HG03039 (cell line): ENCODE results near the gene CNEP1R1.

Source experiments
- ATAC-seq: cut with Tn5 transposase; IDR thresholded peaks from one replicate; pipeline ENCODE4 v1.9.1; 2021; ENCODE audit warnings: mild to moderate bottlenecking, moderate library complexity; ENCODE audit not compliant: unreplicated experiment

The CNEP1R1 gene

GRCh38 chr16:50059669-50060068, 34.6 kb downstream of the CNEP1R1 start:
- no peak for ATAC-seq

DNA sequence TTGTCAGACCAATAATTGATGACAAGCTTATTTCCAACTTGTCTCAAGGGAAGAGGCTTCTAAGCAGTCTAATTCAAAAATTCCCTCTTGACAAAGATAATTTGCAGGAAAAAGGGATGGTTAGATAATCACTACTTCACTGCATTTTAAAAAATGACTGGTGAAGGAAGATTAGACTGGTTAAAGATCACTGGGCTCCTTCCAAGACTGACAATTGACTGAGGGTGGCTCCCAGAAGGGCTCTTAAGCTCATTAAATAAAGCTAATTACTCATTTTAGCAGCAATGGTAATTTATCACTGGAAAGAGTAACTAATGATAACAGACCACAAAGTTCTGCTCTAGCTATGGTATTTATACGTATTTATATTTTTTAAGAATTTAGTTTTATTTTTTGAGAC, 36.3 kb downstream of the CNEP1R1 start:
- no peak for ATAC-seq

DNA sequence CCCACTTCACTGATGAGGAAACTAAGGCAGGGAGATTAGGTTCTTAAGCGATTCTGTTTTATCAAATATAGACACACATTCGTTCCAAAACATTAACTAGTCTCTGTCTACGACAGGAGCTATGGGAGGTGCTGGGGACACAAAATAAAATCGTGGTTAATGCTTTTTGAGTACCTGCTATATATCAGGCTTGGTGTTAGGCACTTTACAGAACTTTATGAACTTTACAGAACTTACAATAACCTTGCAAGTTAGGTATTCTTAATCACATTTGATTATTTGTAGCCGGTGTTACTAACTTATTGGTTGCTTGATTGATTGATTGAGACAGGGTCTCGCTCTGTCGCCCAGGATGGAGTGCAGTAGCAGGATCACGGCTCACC, 40.2 kb downstream of the CNEP1R1 start:
- no peak for ATAC-seq

GRCh38 chr16:50065624-50066481, 40.8 kb downstream of the CNEP1R1 start, which contains the start of gene HEATR3:
Gene HEATR3 (plus strand): TSS chr16:50065970. CDS start chr16:50066132, 162 bp downstream.
- ATAC-seq = peak; percentile 80

- ATAC-seq = no peak
Observed at GRCh38 chr16:50066482-50067289, 41.7 kb downstream of the CNEP1R1 start.

- ATAC-seq = no peak
Observed at GRCh38 chr16:50067290-50067853, 42.3 kb downstream of the CNEP1R1 start.

DNA sequence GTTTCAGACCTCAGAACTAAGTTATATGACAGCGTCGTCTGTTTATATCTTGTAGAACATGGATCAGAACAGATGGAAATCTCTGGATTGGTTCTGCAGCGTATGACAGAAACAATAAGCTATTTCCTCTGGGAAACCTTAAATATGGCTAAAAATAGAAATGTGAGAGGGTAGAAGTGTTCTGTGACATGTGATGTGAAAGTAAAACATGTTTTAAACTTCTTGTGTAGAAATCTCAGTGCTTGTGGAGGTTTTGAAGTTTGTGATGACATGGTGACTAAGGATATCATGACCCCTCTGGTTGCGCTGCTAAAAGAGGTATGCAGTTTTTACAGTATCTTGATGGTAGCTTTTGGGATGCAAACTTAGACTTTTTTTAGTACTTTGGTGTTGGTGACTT, 43.5 kb downstream of the CNEP1R1 start:
- ATAC-seq = no peak

GRCh38 chr16:50069060-50069459, 44.0 kb downstream of the CNEP1R1 start:
- no peak for ATAC-seq

GRCh38 chr16:50071075-50071671, 46.1 kb downstream of the CNEP1R1 start:
- no peak for ATAC-seq

DNA sequence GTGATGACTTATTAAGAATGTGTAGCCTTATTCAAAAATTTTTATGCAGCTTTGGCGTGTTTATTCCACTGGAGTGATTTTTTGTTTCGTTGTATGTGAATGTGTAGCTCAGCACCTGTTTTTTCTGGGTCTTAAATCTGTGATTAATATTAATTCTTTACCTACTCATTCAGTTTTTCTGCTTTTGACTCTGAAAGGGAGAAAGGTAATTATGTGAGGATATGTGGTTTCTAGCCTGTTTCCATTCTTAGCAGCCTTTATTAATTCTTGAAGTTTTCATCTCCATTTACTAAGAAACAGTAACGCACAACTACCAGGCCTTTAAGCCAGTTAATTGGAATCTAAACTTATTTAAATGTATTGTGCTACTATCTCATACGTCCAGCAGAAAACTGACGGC, 47.7 kb downstream of the CNEP1R1 start:
- no peak for ATAC-seq

DNA sequence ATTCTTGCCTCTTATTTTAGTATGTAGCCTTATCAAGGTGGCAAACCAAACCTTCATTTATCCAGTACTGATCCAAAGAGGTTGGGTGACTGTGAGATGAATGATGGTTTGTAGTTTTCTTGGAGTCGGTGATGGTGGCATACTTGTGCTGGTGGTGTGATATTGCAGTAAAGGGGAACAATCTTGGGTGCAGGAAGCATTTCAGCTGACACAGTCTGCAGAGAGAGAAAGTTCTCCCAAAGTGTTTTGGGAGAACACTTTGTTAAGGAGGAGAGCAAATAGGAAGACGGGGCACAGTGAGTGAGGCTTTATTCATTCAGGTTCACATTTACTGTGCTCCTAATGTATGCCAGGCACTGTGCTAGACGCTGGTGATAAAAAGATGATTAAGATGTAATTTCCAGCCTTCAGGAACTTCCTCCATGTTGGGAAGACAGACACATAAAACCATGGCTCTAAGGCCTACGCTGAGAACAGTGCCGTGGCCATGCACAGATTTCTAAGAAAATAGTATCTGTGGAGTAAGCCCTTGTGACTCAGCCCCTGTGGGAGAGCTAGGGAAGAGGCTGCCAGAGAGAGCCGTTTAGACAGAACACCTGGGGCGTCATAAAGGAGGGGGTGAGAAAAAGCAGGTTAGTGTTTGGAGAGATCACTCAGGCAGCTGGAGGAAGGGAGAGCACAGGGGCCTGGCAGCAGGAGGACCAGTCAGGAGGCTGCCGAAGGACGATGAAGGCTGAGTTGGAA, 54.5 kb downstream of the CNEP1R1 start:
- ATAC-seq = no peak

GRCh38 chr16:50081428-50082018, 56.5 kb downstream of the CNEP1R1 start:
- no peak for ATAC-seq

DNA sequence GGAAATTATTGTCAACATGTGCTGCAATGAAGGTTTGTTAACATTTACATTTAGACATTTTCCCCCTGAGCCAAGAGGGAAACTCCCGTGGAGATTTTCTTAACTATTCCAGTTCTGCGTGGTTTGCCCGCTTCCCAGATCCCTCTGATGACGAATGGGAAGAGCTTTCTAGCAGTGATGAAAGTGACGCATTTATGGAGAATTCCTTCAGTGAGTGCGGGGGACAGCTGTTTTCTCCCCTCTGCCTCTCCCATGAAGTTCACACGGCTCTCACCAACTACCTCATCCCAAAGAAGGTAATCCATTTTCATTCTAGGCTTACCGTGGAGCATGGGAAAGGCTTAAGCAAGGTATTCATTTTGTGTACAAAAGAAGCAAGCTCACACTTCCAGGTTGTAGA, 59.0 kb downstream of the CNEP1R1 start:
- ATAC-seq = no peak

DNA sequence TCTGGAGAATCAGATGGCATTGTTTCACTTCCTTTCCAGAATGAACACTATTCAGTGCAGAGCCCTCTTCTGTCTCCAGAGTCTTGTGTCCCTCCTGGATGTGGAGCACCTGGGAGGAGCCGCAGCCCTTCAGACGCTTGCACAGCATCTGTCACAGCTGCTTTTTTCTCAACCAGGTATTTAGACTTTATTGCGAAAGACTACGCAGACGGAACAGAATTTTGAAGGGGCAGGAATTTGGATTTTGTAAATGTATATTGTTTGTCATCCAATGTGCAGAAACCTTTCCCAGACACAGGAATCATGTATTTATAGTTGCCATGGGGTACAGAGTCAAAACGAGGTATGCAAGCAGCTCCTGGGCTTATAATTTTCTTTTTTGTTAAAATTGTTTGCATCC, 61.2 kb downstream of the CNEP1R1 start:
- ATAC-seq = no peak
